IMR-90 (cell line): ENCODE data around the gene WIPF1. TPM values are rescaled to one million over a fixed set of nuclear protein-coding genes. Genes with fewer than 3 reads are reported as not detected.

Source experiments
- ATAC-seq: fragments of 200-7000 bp; cut with Tn5 transposase; 2 replicates; pipeline ENCODE4 v1.9.1; 2020; ENCODE audit warnings: low read depth, mild to moderate bottlenecking, moderate library complexity
- BruUV-seq: library from RNA; stranded (reverse); fragments of 400-500 nt; replicated peaks from 2 replicates; lab custom pipeline; 2021; lab: Mats Ljungman, UMichigan
- CTCF ChIA-PET: fragments of 300-600 bp; formaldehyde crosslinking; extraction: SDS; loops from one replicate; lab custom pipeline; 2021; ENCODE audit warnings: antibody characterized with exemption; lab: Yijun Ruan, JAX
- POLR2A ChIA-PET: fragments of 300-600 bp; sonication (Branson Sonifier 250); formaldehyde crosslinking; loops from one replicate; lab custom pipeline; 2022; ENCODE audit warnings: antibody characterized with exemption; ENCODE audit not compliant: unreplicated experiment; lab: Charles Lee
- DNase-seq: peaks from one replicate; pipeline ENCODE4 v3.0.0; 2013
- H2AFZ ChIP-seq: replicated peaks from 2 replicates; pipeline ENCODE3; 2013; ENCODE audit warnings: low read length, mild to moderate bottlenecking; ENCODE audit not compliant: poor library complexity
- H2AK5ac ChIP-seq: 2 replicates; pipeline ENCODE4 v1.6.1; 2013; ENCODE audit warnings: low read depth, low read length, inconsistent platforms
- H2AK9ac ChIP-seq: replicated peaks from 2 replicates; pipeline ENCODE3; 2013; ENCODE audit warnings: mild to moderate bottlenecking, low read depth, low read length, moderate library complexity; ENCODE audit not compliant: poor library complexity
- H2BK120ac ChIP-seq: 2 replicates; pipeline ENCODE4 v1.6.1; 2013; ENCODE audit warnings: low read depth, low read length, inconsistent platforms
- H2BK15ac ChIP-seq: 3 replicates; pipeline ENCODE4 v1.6.1; 2013; ENCODE audit warnings: low read depth, low read length, inconsistent platforms
- H2BK20ac ChIP-seq: 2 replicates; pipeline ENCODE4 v1.6.1; 2013; ENCODE audit warnings: low read depth, mild to moderate bottlenecking, inconsistent platforms, low read length, moderate library complexity
- H2BK5ac ChIP-seq: 2 replicates; pipeline ENCODE4 v1.6.1; 2013; ENCODE audit warnings: mild to moderate bottlenecking, low read depth, low read length, inconsistent platforms; ENCODE audit not compliant: poor library complexity, severe bottlenecking
- H3K14ac ChIP-seq: replicated peaks from 2 replicates; pipeline ENCODE4 v1.6.1; 2013; ENCODE audit warnings: low read depth, low read length, inconsistent platforms
- H3K18ac ChIP-seq: 2 replicates; pipeline ENCODE4 v1.6.1; 2013; ENCODE audit warnings: low read depth, low read length, control low read depth
- H3K23ac ChIP-seq: 2 replicates; pipeline ENCODE4 v1.6.1; 2013; ENCODE audit warnings: low read depth, low read length, inconsistent platforms
- H3K27ac ChIP-seq: 2 replicates; pipeline ENCODE4 v1.5.1; 2013; ENCODE audit warnings: mild to moderate bottlenecking, control low read depth, low read length; ENCODE audit not compliant: insufficient read depth
- H3K27me3 ChIP-seq: 2 replicates; pipeline ENCODE4 v1.6.1; 2013; ENCODE audit warnings: low read length; ENCODE audit not compliant: control insufficient read depth, insufficient read depth
- H3K36me3 ChIP-seq: 2 replicates; pipeline ENCODE4 v1.6.1; 2013; ENCODE audit warnings: low read length, mixed read lengths; ENCODE audit not compliant: control insufficient read depth, insufficient read depth
- H3K4ac ChIP-seq: 2 replicates; pipeline ENCODE4 v1.6.1; 2013; ENCODE audit warnings: low read depth, low read length, inconsistent platforms
- H3K4me1 ChIP-seq: 2 replicates; pipeline ENCODE4 v1.6.1; 2013; ENCODE audit warnings: low read length, mixed read lengths; ENCODE audit not compliant: control insufficient read depth, insufficient read depth
- H3K4me2 ChIP-seq: 2 replicates; pipeline ENCODE4 v1.6.1; 2013; ENCODE audit warnings: low read depth, mild to moderate bottlenecking, control low read depth, low read length, moderate library complexity
- H3K4me3 ChIP-seq: 2 replicates; pipeline ENCODE4 v1.5.1; 2013; ENCODE audit warnings: low read depth, mild to moderate bottlenecking, control low read depth, low read length, moderate library complexity; ENCODE audit not compliant: insufficient read depth
- H3K56ac ChIP-seq: 2 replicates; pipeline ENCODE4 v1.6.1; 2013; ENCODE audit warnings: low read length, inconsistent platforms; ENCODE audit not compliant: insufficient read depth; ENCODE audit errors: extremely low read depth
- H3K79me1 ChIP-seq, 2 experiments: 2 replicates each; pipeline ENCODE4 v1.6.1; 2013; ENCODE audit warnings: low read length in 2 of 2, inconsistent platforms in 1 of 2, low read depth in 1 of 2
- H3K9ac ChIP-seq: 2 replicates; pipeline ENCODE4 v1.6.1; 2013; ENCODE audit warnings: low read depth, low read length, control low read depth
- H3K9me1 ChIP-seq: 2 replicates; pipeline ENCODE4 v1.6.1; 2013; ENCODE audit warnings: low read length, inconsistent platforms; ENCODE audit not compliant: insufficient read depth
- H3K9me3 ChIP-seq: 2 replicates; pipeline ENCODE4 v1.6.1; 2013; ENCODE audit warnings: low read length; ENCODE audit not compliant: control insufficient read depth, insufficient read depth
- H4K20me1 ChIP-seq: 2 replicates; pipeline ENCODE4 v1.6.1; 2013; ENCODE audit warnings: low read length, inconsistent platforms; ENCODE audit not compliant: insufficient read depth
- H4K5ac ChIP-seq: 2 replicates; pipeline ENCODE4 v1.6.1; 2013; ENCODE audit warnings: mild to moderate bottlenecking, low read depth, low read length, control low read depth
- H4K8ac ChIP-seq, 2 experiments: 2 replicates each; pipeline ENCODE4 v1.6.1; 2013; ENCODE audit warnings: low read depth in 2 of 2, low read length in 2 of 2, control low read depth in 1 of 2, inconsistent platforms in 1 of 2
- H4K91ac ChIP-seq: 2 replicates; pipeline ENCODE4 v1.6.1; 2013; ENCODE audit warnings: low read depth, low read length, inconsistent platforms; ENCODE audit not compliant: insufficient read depth
- BHLHE40 ChIP-seq: fragments of 150-350 bp; IDR thresholded peaks from 2 replicates; pipeline ENCODE4 v1.6.1; 2016; ENCODE audit warnings: mild to moderate bottlenecking, low read depth, low read length
- CEBPB ChIP-seq: IDR thresholded peaks from 2 replicates; pipeline ENCODE4 v1.6.1; 2012; ENCODE audit warnings: low read depth, low read length, improper control_type of control experiment
- CHD1 ChIP-seq: IDR thresholded peaks from 2 replicates; pipeline ENCODE4 v1.6.1; 2012; ENCODE audit warnings: low read depth, low read length, improper control_type of control experiment
- CTCF ChIP-seq: conservative IDR thresholded peaks from 2 replicates; pipeline ENCODE4 v1.5.1; 2012; ENCODE audit warnings: mild to moderate bottlenecking, low read depth, low read length, improper control_type of control experiment
- FOS ChIP-seq: fragments of 150-350 bp; IDR thresholded peaks from 2 replicates; pipeline ENCODE4 v1.6.1; 2016; ENCODE audit warnings: low read depth, low read length
- MAFK ChIP-seq: IDR thresholded peaks from 2 replicates; pipeline ENCODE4 v1.6.1; 2012; ENCODE audit warnings: low read depth, low read length, improper control_type of control experiment
- MAZ ChIP-seq: IDR thresholded peaks from 2 replicates; pipeline ENCODE4 v1.6.1; 2012; ENCODE audit warnings: low read depth, mild to moderate bottlenecking, low read length, improper control_type of control experiment, moderate library complexity, borderline replicate concordance
- MXI1 ChIP-seq: IDR thresholded peaks from 2 replicates; pipeline ENCODE4 v1.6.1; 2012; ENCODE audit warnings: low read depth, mild to moderate bottlenecking, low read length, moderate library complexity, borderline replicate concordance
- NFE2L2 ChIP-seq: fragments of 150-350 bp; IDR thresholded peaks from 2 replicates; pipeline ENCODE4 v1.6.1; 2016; ENCODE audit warnings: low read depth, mild to moderate bottlenecking, low read length
- RAD21 ChIP-seq: IDR thresholded peaks from 2 replicates; pipeline ENCODE4 v1.6.1; 2012; ENCODE audit warnings: low read length, improper control_type of control experiment
- RCOR1 ChIP-seq: IDR thresholded peaks from 2 replicates; pipeline ENCODE4 v1.6.1; 2012; ENCODE audit warnings: mild to moderate bottlenecking, low read length, improper control_type of control experiment; ENCODE audit not compliant: insufficient replicate concordance
- RFX5 ChIP-seq: IDR thresholded peaks from 2 replicates; pipeline ENCODE4 v1.8.0; 2012; ENCODE audit warnings: low read depth, mild to moderate bottlenecking, low read length, moderate library complexity
- USF2 ChIP-seq: fragments of 150-350 bp; IDR thresholded peaks from 2 replicates; pipeline ENCODE4 v1.6.1; 2017; ENCODE audit warnings: mild to moderate bottlenecking, antibody characterized with exemption, low read length, low read depth
- WGBS, 2 experiments: methylation state at CpG; one replicate each; pipeline versions ENCODE4 v1.1.5 to v1.1.7; 2013; ENCODE audit warnings: missing lambda C conversion rate in 2 of 2; ENCODE audit not compliant: insufficient read length in 1 of 2; ENCODE audit errors: extremely low coverage in 2 of 2; 5-methylcytosine and 5-hydroxymethylcytosine counted together
- dilution Hi-C: fragments of 300-500 bp; cut with HindIII; formaldehyde crosslinking; loops from one replicate; pipeline ENCODE4 v1.14.3; 2018; ENCODE audit warnings: low sequenced_read_pairs; ENCODE audit not compliant: unreplicated experiment
- in situ Hi-C: fragments of 300-500 bp; cut with MboI; formaldehyde crosslinking; loops from 3 replicates; pipeline ENCODE4 v1.14.3; 2019; ENCODE audit warnings: low sequenced_read_pairs, inconsistent platforms, mixed read lengths
- intact Hi-C: fragments of 100-400 bp; cut with micrococcal nuclease; formaldehyde crosslinking; loops from 2 replicates; pipeline ENCODE4 v1.10.0; 2022
- polyA plus RNA-seq, 3 experiments: library from polyadenylated mRNA; depleted of rRNA; stranded (reverse); fragments of >200 nt; gene quantifications; 2 replicates each; pipeline ENCODE4 v1.2.3, GENCODE V29; 2012; ENCODE audit warnings: low replicate concordance in 1 of 3
- total RNA-seq: library from RNA; depleted of rRNA; stranded (reverse); fragments of >200 nt; gene quantifications from 2 replicates; pipeline ENCODE4 v1.2.3, GENCODE V29; 2012

Gene WIPF1
- total and polyA plus RNA-seq, 2 of the 4 experiments (the other 2 are of a cell fraction), result 2.7 to 13.5 TPM

DNA sequence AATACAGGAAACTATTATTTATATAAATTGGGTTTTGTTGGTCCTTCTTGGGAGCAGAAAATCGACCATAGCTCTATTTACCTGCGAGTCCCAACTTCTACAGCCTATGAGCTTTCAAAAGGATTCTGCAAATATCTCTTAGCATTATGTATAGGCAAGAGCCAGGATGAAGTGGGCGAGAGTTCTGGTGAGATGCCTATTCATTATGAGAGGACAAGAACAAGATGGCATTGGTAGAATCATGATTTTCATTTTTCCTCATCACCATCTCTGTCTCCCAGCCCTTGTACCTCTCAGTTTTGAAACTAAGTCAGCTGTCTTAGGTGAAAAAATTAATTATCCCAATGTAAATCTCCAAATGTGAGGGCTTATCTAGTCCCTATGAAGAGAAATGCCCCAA is 25.0 kb downstream of the WIPF1 start:
- H4K8ac ChIP-seq, result no peak overlapping the region
- intact Hi-C loops (no loop called here), dilution Hi-C loops (no loop called here), in situ Hi-C loops (no loop called here)
- no peak for TF ChIP-seq CHD1
- TF ChIP-seq USF2, result no peak
- TF ChIP-seq NFE2L2, result no peak
- no peak for TF ChIP-seq MAZ
- TF ChIP-seq CEBPB, result no peak
- TF ChIP-seq RFX5, result no peak
- TF ChIP-seq MAFK, result no peak
- TF ChIP-seq MXI1, result no peak
- no peak for TF ChIP-seq RAD21
- no peak for TF ChIP-seq BHLHE40
- TF ChIP-seq RCOR1, result no peak
- no peak for TF ChIP-seq CTCF
- TF ChIP-seq FOS, result no peak
- H3K9me1 ChIP-seq, result no peaks in the 10 kb centered on the region
- H2BK20ac ChIP-seq, result no peak overlapping the region
- no peak overlapping the region for H3K4ac ChIP-seq
- H3K4me3 ChIP-seq, result no peak overlapping the region
- no peak overlapping the region for H4K5ac ChIP-seq
- no peak overlapping the region for H3K56ac ChIP-seq
- no peak overlapping the region for H2BK120ac ChIP-seq
- DNase-seq (no peak), ATAC-seq (no peak)
- H3K79me1 ChIP-seq, result no peaks in the 10 kb centered on the region; a peak in 1 of 4 replicates
- no peak overlapping the region for H2BK15ac ChIP-seq
- no peak overlapping the region for H3K9ac ChIP-seq
- ChIA-PET CTCF (no interaction called here), POLR2A (no interaction called here)
- peaks cover 24% of the 10 kb centered on the region for H3K36me3 ChIP-seq
- no peak overlapping the region for H3K18ac ChIP-seq
- H3K27ac ChIP-seq, result no peak overlapping the region
- no peak overlapping the region for H3K14ac ChIP-seq
- no peak overlapping the region for H2AK5ac ChIP-seq
- H4K20me1 ChIP-seq, result no peaks in the 10 kb centered on the region
- no peaks in the 10 kb centered on the region; the same call in 1 of the 2 replicates for H3K4me1 ChIP-seq
- no peak overlapping the region for H3K23ac ChIP-seq
- no CpG with 5 or more reads among the region's 3 CpGs for WGBS, 2 experiments
- H3K4me2 ChIP-seq, result no peak overlapping the region
- H3K27me3 ChIP-seq, result no peaks in the 10 kb centered on the region
- H3K9me3 ChIP-seq, result no peaks in the 10 kb centered on the region
- H2AK9ac ChIP-seq, result no peak overlapping the region
- no peak overlapping the region for H2BK5ac ChIP-seq
- H2AFZ ChIP-seq, result no peak overlapping the region
- H4K91ac ChIP-seq, result no peak overlapping the region
- no TSS peak for BruUV-seq
